ENCODE data around the gene ACOX3. TPM values are rescaled to one million over a fixed set of nuclear protein-coding genes. Genes with fewer than 3 reads are reported as not detected.

The ACOX3 gene
- total and polyA plus RNA-seq, 8 donors = 13.5 to 45.5 (median 32.8) TPM

GRCh38 chr4:8391071-8391470 is 49.5 kb downstream of the ACOX3 start:
- intact Hi-C loops (cut with DNase I; ENCODE audit: low total_unique reads) = no loop called here
- TF ChIP-seq POLR2AphosphoS5 (IDR thresholded peaks at IDR 0.05) = no peak
- TF ChIP-seq EP300 (IDR thresholded peaks at IDR 0.05) = no peak
- TF ChIP-seq, protein P1, sequence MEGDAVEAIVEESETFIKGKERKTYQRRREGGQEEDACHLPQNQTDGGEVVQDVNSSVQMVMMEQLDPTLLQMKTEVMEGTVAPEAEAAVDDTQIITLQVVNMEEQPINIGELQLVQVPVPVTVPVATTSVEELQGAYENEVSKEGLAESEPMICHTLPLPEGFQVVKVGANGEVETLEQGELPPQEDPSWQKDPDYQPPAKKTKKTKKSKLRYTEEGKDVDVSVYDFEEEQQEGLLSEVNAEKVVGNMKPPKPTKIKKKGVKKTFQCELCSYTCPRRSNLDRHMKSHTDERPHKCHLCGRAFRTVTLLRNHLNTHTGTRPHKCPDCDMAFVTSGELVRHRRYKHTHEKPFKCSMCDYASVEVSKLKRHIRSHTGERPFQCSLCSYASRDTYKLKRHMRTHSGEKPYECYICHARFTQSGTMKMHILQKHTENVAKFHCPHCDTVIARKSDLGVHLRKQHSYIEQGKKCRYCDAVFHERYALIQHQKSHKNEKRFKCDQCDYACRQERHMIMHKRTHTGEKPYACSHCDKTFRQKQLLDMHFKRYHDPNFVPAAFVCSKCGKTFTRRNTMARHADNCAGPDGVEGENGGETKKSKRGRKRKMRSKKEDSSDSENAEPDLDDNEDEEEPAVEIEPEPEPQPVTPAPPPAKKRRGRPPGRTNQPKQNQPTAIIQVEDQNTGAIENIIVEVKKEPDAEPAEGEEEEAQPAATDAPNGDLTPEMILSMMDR (IDR thresholded peaks at IDR 0.05) = no peak
- TF ChIP-seq POLR2A (IDR thresholded peaks at IDR 0.05) = no peak
- no peak for DNase-seq
- Histone ChIP-seq H3K27ac (peak overlapping the region in 1 of 5 donors; percentile 68), H3K4me1 (peaks cover 6 to 38% (median 23%) of the 10 kb centered on the region in 4 donors), H3K27me3 (no peaks in the 10 kb centered on the region), H3K9me3 (no peaks in the 10 kb centered on the region), H3K4me3 (no peak overlapping the region), H3K36me3 (peaks cover 40 to 95% (median 89%) of the 10 kb centered on the region in 4 donors)
- WGBS, 5 donors = 86 to 95% (median 88%) methylated on average over 7 of the region's 7 CpGs

- Histone ChIP-seq H3K36me3 (peaks cover 35 to 95% (median 88%) of the 10 kb centered on the region in 4 donors), H3K27ac (no peak overlapping the region), H3K4me1 (peaks cover 6 to 38% (median 23%) of the 10 kb centered on the region in 4 donors), H3K27me3 (no peaks in the 10 kb centered on the region), H3K9me3 (no peaks in the 10 kb centered on the region), H3K4me3 (no peak overlapping the region)
- WGBS, 5 donors = 90 to 95% (median 94%) methylated on average over 5 of the region's 5 CpGs
- intact Hi-C loops (cut with DNase I; ENCODE audit: low total_unique reads) = no loop called here
- no peak for DNase-seq
- TF ChIP-seq POLR2AphosphoS5 (IDR thresholded peaks at IDR 0.05) = no peak
- TF ChIP-seq, protein P1 (IDR thresholded peaks at IDR 0.05) = no peak
- TF ChIP-seq EP300 (IDR thresholded peaks at IDR 0.05) = no peak
- no peak for TF ChIP-seq POLR2A (IDR thresholded peaks at IDR 0.05)
Observed at GRCh38 chr4:8390577-8390976, 49.9 kb downstream of the ACOX3 start.

- Histone ChIP-seq H3K27ac (no peak overlapping the region), H3K9me3 (no peaks in the 10 kb centered on the region), H3K27me3 (no peaks in the 10 kb centered on the region), H3K36me3 (peaks cover 33 to 88% (median 87%) of the 10 kb centered on the region in 4 donors), H3K4me1 (peaks cover 0 to 24% (median 14%) of the 10 kb centered on the region in 4 donors), H3K4me3 (no peak overlapping the region)
- no peak for DNase-seq
- TF ChIP-seq, protein P1 (IDR thresholded peaks at IDR 0.05) = no peak
- TF ChIP-seq POLR2AphosphoS5 (IDR thresholded peaks at IDR 0.05) (no peak), EP300 (IDR thresholded peaks at IDR 0.05) (no peak), POLR2A (IDR thresholded peaks at IDR 0.05) (no peak)
- intact Hi-C loops (cut with DNase I; ENCODE audit: low total_unique reads) = no loop called here
- WGBS, 5 donors = 89 to 95% (median 93%) methylated on average over 12 of the region's 12 CpGs
Observed at GRCh38 chr4:8388528-8388870, 52.0 kb downstream of the ACOX3 start.

DNA sequence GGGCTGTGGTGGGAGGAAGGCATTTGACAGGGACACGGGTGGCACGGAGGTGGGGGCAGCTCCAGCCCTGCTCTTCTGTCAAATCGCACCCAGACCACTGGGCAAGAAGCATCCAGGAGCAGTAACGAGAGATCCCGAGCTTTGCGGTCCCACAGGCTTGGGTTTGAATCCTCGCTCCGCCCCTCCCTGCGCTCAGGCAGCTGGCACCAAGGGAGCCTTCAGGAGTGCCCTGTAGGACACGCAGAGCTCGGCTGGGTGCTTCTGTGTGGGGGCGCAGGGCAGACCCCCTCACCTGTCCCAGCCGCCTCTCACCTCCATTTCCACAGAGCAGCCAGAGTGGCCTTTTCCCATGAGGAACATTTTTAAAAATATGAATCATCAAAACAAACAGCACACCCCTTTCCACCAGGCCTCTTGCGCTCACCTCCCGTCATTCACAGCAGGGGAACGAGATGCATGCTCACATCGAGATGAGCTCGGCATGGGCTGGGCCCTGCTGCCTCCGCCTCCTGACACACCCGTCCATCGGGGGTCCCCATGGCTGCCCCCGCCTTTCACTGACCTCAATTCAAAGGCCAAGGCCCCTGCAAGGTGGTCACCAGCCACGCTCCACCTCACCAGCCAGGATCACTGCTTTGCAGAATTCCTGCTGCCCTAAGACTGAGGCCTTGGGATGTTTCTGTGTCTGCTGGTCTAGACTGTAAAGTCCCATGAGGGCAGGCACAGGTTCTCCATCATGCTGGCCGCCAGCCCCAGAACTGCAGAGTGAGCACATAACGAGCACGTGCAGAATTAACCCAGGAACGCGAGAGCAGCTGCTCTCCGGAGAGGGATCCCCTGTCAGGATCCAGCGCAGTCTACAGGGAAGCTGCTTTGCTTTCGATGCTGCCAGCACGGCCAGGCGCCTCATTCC is 52.7 kb downstream of the ACOX3 start:
- Histone ChIP-seq H3K27ac (no peak overlapping the region), H3K4me3 (no peak overlapping the region), H3K27me3 (no peaks in the 10 kb centered on the region), H3K36me3 (peaks cover 33 to 93% (median 91%) of the 10 kb centered on the region in 4 donors), H3K4me1 (peaks cover 0 to 22% (median 10%) of the 10 kb centered on the region in 4 donors), H3K9me3 (no peaks in the 10 kb centered on the region)
- 93 to 96% (median 94%) methylated on average over 33 of the region's 33 CpGs for WGBS, 5 donors
- DNase-seq = no peak
- intact Hi-C loops (cut with DNase I; ENCODE audit: low total_unique reads) = no loop called here
- TF ChIP-seq POLR2AphosphoS5 (IDR thresholded peaks at IDR 0.05) = no peak
- TF ChIP-seq EP300 (IDR thresholded peaks at IDR 0.05) = no peak
- TF ChIP-seq POLR2A (IDR thresholded peaks at IDR 0.05) = no peak
- TF ChIP-seq, protein P1 (IDR thresholded peaks at IDR 0.05) = no peak

Data from stomach (tissue), 9 donors.